K562 (cell line): ENCODE data around the gene PRKACA. TPM values are rescaled to one million over a fixed set of nuclear protein-coding genes. Genes with fewer than 3 reads are reported as not detected.

Experiments used
- ATAC-seq: fragments of 200-7000 bp; cut with Tn5 transposase; 3 replicates; pipeline ENCODE4 v1.9.1; 2020; ENCODE audit warnings: moderate library complexity
- BruUV-seq: library from RNA; stranded (reverse); fragments of 400-500 nt; replicated peaks from 2 replicates; lab custom pipeline; 2021; lab: Mats Ljungman, UMichigan
- CTCF ChIA-PET: fragments of 300-600 bp; formaldehyde crosslinking; extraction: SDS; loops from one replicate; lab custom pipeline; 2021; ENCODE audit warnings: low intra/inter-chr PET ratio; lab: Yijun Ruan, JAX
- POLR2A ChIA-PET: fragments of 300-600, 350-650 bp; sonication (Branson Sonifier 250); formaldehyde crosslinking; extraction: SDS; loops from one replicate; lab custom pipeline; 2021; ENCODE audit warnings: antibody characterized with exemption, inconsistent platforms; lab: Yijun Ruan, JAX
- DNase-seq, 4 experiments: peaks; one replicate each; pipeline versions ENCODE4 v3.0.0 to v3.0.0-alpha.2; 2011 to 2018; ENCODE audit warnings: low spot score in 3 of 4, mixed read lengths in 3 of 4; ENCODE audit errors: extremely low read depth in 1 of 4
- FAIRE-seq: peaks from 2 replicates; lab custom pipeline; 2011; peaks lifted over from hg19 to GRCh38; lab: Jason Lieb, UNC
- H2AFZ ChIP-seq: 2 replicates; pipeline ENCODE4 v1.6.0; 2011; ENCODE audit warnings: low read depth, low read length, control low read depth, inconsistent platforms
- H3K27ac ChIP-seq: fragments of 200-600 bp; 3 replicates; pipeline ENCODE4 v1.8.0; 2011; ENCODE audit warnings: low read depth, mild to moderate bottlenecking, control low read depth, inconsistent platforms, low read length, moderate library complexity, mixed read lengths; ENCODE audit errors: extremely low read depth
- H3K27me3 ChIP-seq, 2 experiments: fragments of 300-600 bp in 1 of 2; 2 replicates in 1 of 2; 3 replicates in 1 of 2; pipeline versions ENCODE4 v1.6.0 to v1.8.0; 2011; ENCODE audit warnings: inconsistent platforms in 2 of 2, low read length in 2 of 2, mild to moderate bottlenecking in 1 of 2, mixed read lengths in 1 of 2, moderate library complexity in 1 of 2; ENCODE audit not compliant: control insufficient read depth in 2 of 2, insufficient read depth in 2 of 2
- H3K36me3 ChIP-seq: fragments of 300-600 bp; 3 replicates; pipeline ENCODE4 v1.8.0; 2011; ENCODE audit warnings: mild to moderate bottlenecking, low read length, inconsistent platforms; ENCODE audit not compliant: control insufficient read depth, insufficient read depth
- H3K4me1 ChIP-seq, 2 experiments: fragments of 200-600 bp in 1 of 2; replicated peaks in 1 of 2; 2 replicates in 1 of 2; 3 replicates in 1 of 2; pipeline versions ENCODE4 v1.5.1 to v1.8.0; 2011; ENCODE audit warnings: inconsistent platforms in 2 of 2, low read length in 2 of 2, mild to moderate bottlenecking in 1 of 2, mixed read lengths in 1 of 2, moderate library complexity in 1 of 2; ENCODE audit not compliant: control insufficient read depth in 2 of 2, insufficient read depth in 2 of 2
- H3K4me2 ChIP-seq: 2 replicates; pipeline ENCODE4 v1.6.1; 2011; ENCODE audit warnings: low read length, control low read depth, inconsistent platforms, mixed read lengths; ENCODE audit not compliant: insufficient read depth
- H3K4me3 ChIP-seq: fragments of 200-600 bp; sonication (generic), shearing (Covaris generic); 2 replicates; pipeline ENCODE4 v1.5.1; 2016; ENCODE audit warnings: control low read depth, inconsistent platforms
- H3K79me2 ChIP-seq: fragments of 200-600 bp; 3 replicates; pipeline ENCODE4 v1.8.0; 2011; ENCODE audit warnings: low read length, inconsistent platforms; ENCODE audit not compliant: control insufficient read depth, insufficient read depth
- H3K9ac ChIP-seq, 2 experiments: 2 replicates each; pipeline versions ENCODE4 v1.6.0 to v1.6.1; 2011; ENCODE audit warnings: low read depth in 2 of 2, low read length in 2 of 2, control low read depth in 1 of 2, inconsistent platforms in 1 of 2, mild to moderate bottlenecking in 1 of 2, mixed read lengths in 1 of 2; ENCODE audit not compliant: insufficient read depth in 1 of 2
- H3K9me1 ChIP-seq: one replicate; pipeline ENCODE4 v1.6.0; 2011; ENCODE audit warnings: inconsistent platforms, mild to moderate bottlenecking, low read length, moderate library complexity; ENCODE audit not compliant: control insufficient read depth, insufficient read depth
- H3K9me3 ChIP-seq: replicated peaks from 2 replicates; pipeline ENCODE4 v1.5.1; 2011; ENCODE audit warnings: low read depth, low read length, inconsistent platforms; ENCODE audit not compliant: control insufficient read depth, insufficient read depth
- H4K20me1 ChIP-seq: replicated peaks from 2 replicates; pipeline ENCODE4 v1.6.1; 2011; ENCODE audit warnings: low read length, inconsistent platforms, mixed read lengths; ENCODE audit not compliant: control insufficient read depth, insufficient read depth
- MYNN ChIP-seq, 2 experiments: sonication (generic); formaldehyde crosslinking in 1 of 2; IDR thresholded peaks; 2 replicates each; pipeline versions ENCODE4 v1.5.0 to v1.6.1; 2016 to 2020; ENCODE audit warnings: antibody characterized with exemption in 1 of 2, missing genetic modification reagents in 1 of 2
- PKNOX1 ChIP-seq: fragments of 450-650 bp; IDR thresholded peaks from 2 replicates; pipeline ENCODE4 v1.6.1; 2016
- POLR2G ChIP-seq: fragments of 200-400 bp; formaldehyde crosslinking; IDR thresholded peaks from 2 replicates; pipeline ENCODE4 v1.6.1; 2017; ENCODE audit warnings: low read depth, mild to moderate bottlenecking, antibody characterized with exemption, low read length, moderate library complexity
- ZNF445 ChIP-seq: fragments of 250-450 bp; sonication (Bioruptor Pico); IDR thresholded peaks from 2 replicates; pipeline ENCODE4 v1.4.0; 2020; ENCODE audit warnings: low read depth, mild to moderate bottlenecking, moderate library complexity
- ZNF655 ChIP-seq: fragments of 250-450 bp; sonication (Bioruptor Pico); IDR thresholded peaks from 2 replicates; pipeline ENCODE4 v1.5.0; 2021
- WGBS: fragments of 100-300 bp; shearing (Covaris generic); methylation state at CpG from one replicate; pipeline ENCODE4 v1.1.6; 2016; ENCODE audit warnings: low coverage, mixed read lengths; ENCODE audit not compliant: insufficient coverage; ENCODE audit errors: missing lambda C conversion rate; 5-methylcytosine and 5-hydroxymethylcytosine counted together
- in situ Hi-C: fragments of 300-500 bp; cut with MboI; formaldehyde crosslinking; loops from 4 replicates; pipeline ENCODE4 v1.15.0; 2018; ENCODE audit warnings: inconsistent platforms, mixed read lengths
- intact Hi-C: fragments of 100-400 bp; cut with micrococcal nuclease; formaldehyde crosslinking; loops from 2 replicates; pipeline ENCODE4 v1.14.2; 2022
- polyA plus RNA-seq, 8 experiments: library from polyadenylated mRNA; depleted of rRNA in 4 of 8; stranded (reverse) in 5 of 8; unstranded in 3 of 8; fragments of >200 nt; fragmentation: Nextera tagmentation in 2 of 8; fragmentation: Illumina TruSeq in 1 of 8; extraction: Ambion mirVana in 2 of 8; extraction: Trizol in 1 of 8; gene quantifications; 2 replicates each; pipeline versions ENCODE4 v1.2.1 to v1.2.3, GENCODE V29; 2011 to 2014; ENCODE audit warnings: inconsistent platforms in 1 of 8, missing spikeins in 1 of 8
- total RNA-seq, 7 experiments: library from RNA; depleted of rRNA in 6 of 7; stranded (reverse); fragments of >200 nt in 6 of 7; fragmentation: Illumina TruSeq in 2 of 7; extraction: Trizol in 2 of 7; gene quantifications; 2 replicates each; pipeline versions ENCODE4 v1.2.1 to v1.2.3, GENCODE V29; 2011 to 2021; ENCODE audit warnings: low replicate concordance in 1 of 7
- TF ChIP-seq, protein P1 (sequence below), 2 experiments: fragments of 250-450 bp in 1 of 2; fragments of 450-650 bp in 1 of 2; sonication (Bioruptor Pico) in 1 of 2; IDR thresholded peaks; 2 replicates each; pipeline versions ENCODE4 v1.6.1 to v1.8.0; 2016 to 2021; ENCODE audit warnings: mild to moderate bottlenecking in 2 of 2, moderate library complexity in 2 of 2, missing compliant biosample characterization in 1 of 2, missing genetic modification characterization in 1 of 2
- TF ChIP-seq, protein P2 (sequence below), 2 experiments: IDR thresholded peaks in 1 of 2; conservative IDR thresholded peaks in 1 of 2; 2 replicates each; pipeline ENCODE4 v1.6.1; 2016; ENCODE audit warnings: low read depth in 2 of 2, mild to moderate bottlenecking in 1 of 2, missing compliant biosample characterization in 1 of 2, missing genetic modification characterization in 1 of 2, moderate library complexity in 1 of 2

Gene PRKACA
- total and polyA plus RNA-seq, 9 of the 15 experiments (the other 6 are each of a cell fraction or from before 2014, with no cell fraction given) = 1.2 to 63.1 (median 13.0) TPM

- TF ChIP-seq, protein P1, sequence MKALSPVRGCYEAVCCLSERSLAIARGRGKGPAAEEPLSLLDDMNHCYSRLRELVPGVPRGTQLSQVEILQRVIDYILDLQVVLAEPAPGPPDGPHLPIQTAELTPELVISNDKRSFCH (CRISPR knock-in tag; IDR thresholded peaks at IDR 0.05) = no peak
- TF ChIP-seq, protein P1 (tag; IDR thresholded peaks at IDR 0.05) = no peak
- no peak for TF ChIP-seq ZNF445 (CRISPR knock-in tag)
- no peak for TF ChIP-seq MYNN (IDR thresholded peaks at IDR 0.05)
- TF ChIP-seq MYNN (CRISPR knock-in tag; IDR thresholded peaks at IDR 0.05) = no peak
Observed at GRCh38 chr19:14120497-14120780, 2.9 kb upstream of the PRKACA start (continued).

DNA sequence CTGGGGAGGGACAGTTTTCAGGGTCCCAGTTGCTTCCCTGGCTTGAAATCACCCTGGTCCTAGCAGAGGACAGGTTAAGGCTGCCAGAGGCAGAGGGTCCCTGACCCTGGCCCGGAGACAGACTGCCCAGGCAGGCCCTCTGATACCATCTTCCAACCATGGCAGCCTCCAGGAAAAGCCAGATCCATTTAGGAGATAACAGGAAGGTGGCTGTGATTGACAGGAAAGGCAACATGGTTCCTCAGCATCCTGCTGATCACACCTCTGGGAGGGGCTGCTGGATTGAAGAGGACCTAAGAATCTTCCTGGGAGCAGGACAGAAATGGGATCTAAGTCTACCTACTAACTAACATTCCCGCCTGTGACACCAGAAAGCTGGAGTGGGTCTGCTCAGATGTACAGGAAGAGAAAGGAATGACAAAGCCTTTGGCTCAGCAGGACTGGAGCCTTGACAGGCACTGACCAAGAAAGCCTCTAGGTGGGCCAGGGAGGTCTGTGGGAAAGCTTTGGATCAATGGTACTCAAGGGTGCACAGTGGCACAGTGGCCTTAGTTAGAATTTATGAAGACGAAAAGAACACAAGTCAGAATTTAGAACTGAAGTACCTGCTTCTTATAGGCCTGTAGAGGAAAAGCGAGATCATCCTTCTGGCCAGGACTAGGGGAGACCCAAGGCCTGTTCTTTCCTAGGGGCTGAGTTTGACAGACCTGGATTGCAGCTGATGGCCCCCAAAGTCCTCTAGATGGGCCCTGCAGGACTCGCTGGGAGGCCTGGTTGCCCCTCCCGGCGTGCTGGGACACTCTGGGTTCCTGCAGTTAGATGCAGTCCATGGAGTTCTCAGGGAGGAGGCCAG lies 2.3 kb upstream of the PRKACA start:
- CTCF ChIA-PET = no interaction called here
- TSS peak; percentile 23 for BruUV-seq
- no peak for DNase-seq
- Histone ChIP-seq H3K4me2 (no peak overlapping the region), H3K79me2 (peaks cover 18% of the 10 kb centered on the region), H3K36me3 (peaks cover 33% of the 10 kb centered on the region; the same call in 2 of the 3 replicates), H3K4me1 (peaks cover 33 to 36% of the 10 kb centered on the region in 2 experiments; a peak in 4 of 5 replicates), H4K20me1 (no peaks in the 10 kb centered on the region), H3K4me3 (no peak overlapping the region), H3K9ac (peak overlapping the region in 1 of 2 experiments; percentile 50; a peak in 2 of 4 replicates), H3K9me1 (no peaks in the 10 kb centered on the region), H2AFZ (no peak overlapping the region), H3K27ac (no peak overlapping the region; the same call in 2 of the 3 replicates), H3K9me3 (no peaks in the 10 kb centered on the region), H3K27me3 (no peaks in the 10 kb centered on the region)
- TF ChIP-seq PKNOX1 (peak; percentile 87), ZNF655 (CRISPR knock-in tag) (no peak), POLR2G (peak; percentile 43; the same call in 1 of the 2 replicates)
- TF ChIP-seq, protein P2, sequence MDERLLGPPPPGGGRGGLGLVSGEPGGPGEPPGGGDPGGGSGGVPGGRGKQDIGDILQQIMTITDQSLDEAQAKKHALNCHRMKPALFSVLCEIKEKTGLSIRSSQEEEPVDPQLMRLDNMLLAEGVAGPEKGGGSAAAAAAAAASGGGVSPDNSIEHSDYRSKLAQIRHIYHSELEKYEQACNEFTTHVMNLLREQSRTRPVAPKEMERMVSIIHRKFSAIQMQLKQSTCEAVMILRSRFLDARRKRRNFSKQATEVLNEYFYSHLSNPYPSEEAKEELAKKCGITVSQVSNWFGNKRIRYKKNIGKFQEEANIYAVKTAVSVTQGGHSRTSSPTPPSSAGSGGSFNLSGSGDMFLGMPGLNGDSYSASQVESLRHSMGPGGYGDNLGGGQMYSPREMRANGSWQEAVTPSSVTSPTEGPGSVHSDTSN (CRISPR knock-in tag; IDR thresholded peaks at IDR 0.05; ENCODE audit: low read depth) = no peak
- TF ChIP-seq, protein P2 (tag; conservative IDR thresholded peaks at IDR 0.05; ENCODE audit: low read depth) = 0 out of 2 replicates have a peak, but pooled peaks have one; percentile 29
- in situ Hi-C loops = no loop called here
- intact Hi-C loops = no loop called here
- peak; percentile 11 for FAIRE-seq
- POLR2A ChIA-PET = interaction anchor here (0.7 kb wide), 1 partner anchor 155 kb away, joined by 3 read pairs; no protein-coding TSS in a partner anchor
- no peak for ATAC-seq
- 87% methylated on average over 7 of the region's 7 CpGs for WGBS
